GM12878 (cell line): ENCODE data around the gene TMEM184C. TPM values are rescaled to one million over a fixed set of nuclear protein-coding genes. Genes with fewer than 3 reads are reported as not detected.

Experiments used
- ATAC-seq: fragments of 200-7000 bp; cut with Tn5 transposase; 3 replicates; pipeline ENCODE4 v1.9.1; 2020; ENCODE audit warnings: mild to moderate bottlenecking, moderate library complexity
- BruUV-seq: library from RNA; stranded (reverse); fragments of 400-500 nt; replicated peaks from 2 replicates; lab custom pipeline; 2021; lab: Mats Ljungman, UMichigan
- CTCF ChIA-PET: fragments of 300-600 bp; sonication (Branson Sonifier 250); formaldehyde crosslinking; extraction: SDS; loops from one replicate; lab custom pipeline; 2021; ENCODE audit warnings: inconsistent platforms; lab: Yijun Ruan, JAX
- POLR2A ChIA-PET: fragments of 350-600 bp; formaldehyde crosslinking; extraction: SDS; loops from one replicate; lab custom pipeline; 2021; ENCODE audit warnings: inconsistent platforms; lab: Charles Lee
- RAD21 ChIA-PET: fragments of 300-600 bp; sonication (Branson Sonifier 250); formaldehyde crosslinking; loops from one replicate; lab custom pipeline; 2023; ENCODE audit warnings: antibody characterized with exemption; ENCODE audit not compliant: unreplicated experiment; lab: Charles Lee
- SMC1A ChIA-PET: fragments of 300-600 bp; sonication (Branson Sonifier 250); formaldehyde crosslinking; loops from one replicate; lab custom pipeline; 2023; ENCODE audit not compliant: unreplicated experiment, uncharacterized antibody; lab: Charles Lee
- DNase-seq: peaks from one replicate; pipeline ENCODE4 v3.0.0-alpha.2; 2011; ENCODE audit warnings: low read depth, low spot score
- FAIRE-seq: peaks from 3 replicates; lab custom pipeline; 2011; peaks lifted over from hg19 to GRCh38; lab: Jason Lieb, UNC
- H2AFZ ChIP-seq: 2 replicates; pipeline ENCODE4 v1.6.0; 2011; ENCODE audit warnings: low read depth, low read length, control low read depth; ENCODE audit not compliant: control insufficient read depth
- H3K27ac ChIP-seq: 2 replicates; pipeline ENCODE4 v1.5.1; 2011; ENCODE audit warnings: control low read depth; ENCODE audit not compliant: control insufficient read depth, insufficient read depth
- H3K27me3 ChIP-seq, 2 experiments: replicated peaks in 1 of 2; 2 replicates each; pipeline versions ENCODE4 v1.6.0 to v1.6.1; 2011; ENCODE audit warnings: low read length in 1 of 2; ENCODE audit not compliant: control insufficient read depth in 2 of 2, insufficient read depth in 2 of 2
- H3K36me3 ChIP-seq, 2 experiments: 2 replicates each; pipeline ENCODE4 v1.5.1; 2011; ENCODE audit warnings: low read length in 1 of 2; ENCODE audit not compliant: control insufficient read depth in 2 of 2, insufficient read depth in 2 of 2
- H3K4me1 ChIP-seq: 2 replicates; pipeline ENCODE4 v1.6.1; 2011; ENCODE audit warnings: mild to moderate bottlenecking, low read length, moderate library complexity, mixed read lengths; ENCODE audit not compliant: control insufficient read depth, insufficient read depth
- H3K4me2 ChIP-seq: 2 replicates; pipeline ENCODE4 v1.6.0; 2011; ENCODE audit warnings: control low read depth; ENCODE audit not compliant: control insufficient read depth, insufficient read depth
- H3K4me3 ChIP-seq: fragments of 200-600 bp; sonication (generic); 2 replicates; pipeline ENCODE4 v1.5.1; 2016
- H3K79me2 ChIP-seq: 2 replicates; pipeline ENCODE4 v1.6.0; 2011; ENCODE audit warnings: low read length; ENCODE audit not compliant: control insufficient read depth, insufficient read depth
- H3K9ac ChIP-seq: 2 replicates; pipeline ENCODE4 v1.8.0; 2011; ENCODE audit warnings: low read length, control low read depth, mixed read lengths; ENCODE audit not compliant: control insufficient read depth, insufficient read depth
- H3K9me3 ChIP-seq: replicated peaks from 3 replicates; pipeline ENCODE4 v1.5.1; 2011; ENCODE audit warnings: mild to moderate bottlenecking, low read length; ENCODE audit not compliant: control insufficient read depth, insufficient read depth
- H4K20me1 ChIP-seq: 2 replicates; pipeline ENCODE4 v1.6.0; 2011; ENCODE audit not compliant: control insufficient read depth, insufficient read depth
- CHD2 ChIP-seq: IDR thresholded peaks from 2 replicates; pipeline ENCODE4 v1.6.1; 2011; ENCODE audit warnings: low read depth, low read length, improper control_type of control experiment, borderline replicate concordance
- CHD4 ChIP-seq: fragments of 200-600 bp; sonication (generic); IDR thresholded peaks from 2 replicates; pipeline ENCODE4 v1.6.1; 2016; ENCODE audit warnings: mild to moderate bottlenecking
- DPF2 ChIP-seq: fragments of 450-650 bp; IDR thresholded peaks from 2 replicates; pipeline ENCODE4 v1.6.1; 2017; ENCODE audit warnings: mild to moderate bottlenecking
- EP300 ChIP-seq, 2 experiments: fragments of 150-350 bp in 1 of 2; IDR thresholded peaks; 2 replicates each; pipeline ENCODE4 v1.6.1; 2011 to 2012; ENCODE audit warnings: low read depth in 2 of 2, low read length in 2 of 2, borderline replicate concordance in 1 of 2, improper control_type of control experiment in 1 of 2, inconsistent platforms in 1 of 2; ENCODE audit not compliant: control insufficient read depth in 1 of 2
- EZH2 ChIP-seq: IDR thresholded peaks from 2 replicates; pipeline ENCODE4 v1.6.1; 2012; ENCODE audit warnings: low read depth, mild to moderate bottlenecking, control low read depth, inconsistent platforms, low read length, borderline replicate concordance; ENCODE audit not compliant: control insufficient read depth
- KAT2A ChIP-seq: conservative IDR thresholded peaks from 2 replicates; pipeline ENCODE4 v1.6.1; 2011; ENCODE audit warnings: low read depth, low read length; ENCODE audit not compliant: control insufficient read depth
- KDM1A ChIP-seq: fragments of 200-600 bp; sonication (generic); IDR thresholded peaks from 2 replicates; pipeline ENCODE4 v1.6.1; 2016; ENCODE audit warnings: borderline replicate concordance
- MTA2 ChIP-seq: fragments of 450-650 bp; IDR thresholded peaks from 2 replicates; pipeline ENCODE4 v1.6.1; 2016; ENCODE audit warnings: low read depth, mild to moderate bottlenecking, moderate library complexity
- MYB ChIP-seq: fragments of 150-350 bp; IDR thresholded peaks from 2 replicates; pipeline ENCODE4 v1.6.1; 2014; ENCODE audit warnings: mild to moderate bottlenecking, low read depth, low read length, borderline replicate concordance
- NFYB ChIP-seq: IDR thresholded peaks from 2 replicates; pipeline ENCODE4 v1.6.1; 2011; ENCODE audit warnings: low read depth, mild to moderate bottlenecking, low read length, improper control_type of control experiment, moderate library complexity; ENCODE audit not compliant: insufficient read depth
- NR2C1 ChIP-seq: fragments of 450-650 bp; IDR thresholded peaks from 2 replicates; pipeline ENCODE4 v1.6.1; 2017; ENCODE audit warnings: antibody characterized with exemption, mild to moderate bottlenecking, moderate library complexity
- PAX8 ChIP-seq: fragments of 450-650 bp; IDR thresholded peaks from 2 replicates; pipeline ENCODE4 v1.6.1; 2017; ENCODE audit warnings: mild to moderate bottlenecking, moderate library complexity
- POLR2AphosphoS5 ChIP-seq: IDR thresholded peaks from 2 replicates; pipeline ENCODE4 v1.6.1; 2011; ENCODE audit warnings: mild to moderate bottlenecking, low read length, inconsistent platforms
- SMAD5 ChIP-seq: IDR thresholded peaks from 2 replicates; pipeline ENCODE4 v1.6.1; 2016; ENCODE audit warnings: antibody characterized with exemption, low read depth
- TBL1XR1 ChIP-seq: IDR thresholded peaks from 2 replicates; pipeline ENCODE4 v1.6.1; 2012; ENCODE audit warnings: low read depth, low read length, improper control_type of control experiment
- TCF7 ChIP-seq: IDR thresholded peaks from 2 replicates; pipeline ENCODE4 v1.6.1; 2014; ENCODE audit warnings: antibody characterized with exemption, borderline replicate concordance
- ZNF24 ChIP-seq: fragments of 450-650 bp; IDR thresholded peaks from 2 replicates; pipeline ENCODE4 v1.6.1; 2017; ENCODE audit warnings: antibody characterized with exemption, mild to moderate bottlenecking
- in situ Hi-C: fragments of 300-500 bp; cut with MboI; formaldehyde crosslinking; loops from 9 replicates; pipeline ENCODE4 v1.14.3; 2018; ENCODE audit warnings: mixed read lengths
- intact Hi-C: fragments of 100-400 bp; cut with micrococcal nuclease; formaldehyde crosslinking; loops from one replicate; pipeline ENCODE4 v1.14.2; 2022; ENCODE audit not compliant: unreplicated experiment
- polyA plus RNA-seq, 11 experiments: library from polyadenylated mRNA; depleted of rRNA in 4 of 11; unstranded in 6 of 11; stranded (reverse) in 5 of 11; fragments of >200 nt; fragmentation: Nextera tagmentation in 4 of 11; fragmentation: Illumina TruSeq in 1 of 11; extraction: Ambion mirVana in 4 of 11; extraction: Trizol in 1 of 11; gene quantifications; 1 replicate in 1 of 11; 2 replicates in 10 of 11; pipeline versions ENCODE4 v1.2.1 to v1.2.3, GENCODE V29; 2011 to 2016; ENCODE audit warnings: inconsistent platforms in 2 of 11, missing spikeins in 2 of 11, low read depth in 1 of 11
- total RNA-seq, 4 experiments: library from RNA; depleted of rRNA in 3 of 4; stranded (reverse); fragments of >200 nt in 3 of 4; fragmentation: Illumina TruSeq in 1 of 4; extraction: Trizol in 1 of 4; gene quantifications; 2 replicates each; pipeline versions ENCODE4 v1.2.1 to v1.2.3, GENCODE V29; 2013 to 2021
- TF ChIP-seq, protein P1 (sequence below): fragments of 450-650 bp; IDR thresholded peaks from 2 replicates; pipeline ENCODE4 v1.6.1; 2016; ENCODE audit warnings: mild to moderate bottlenecking
- TF ChIP-seq, protein P2 (sequence below): fragments of 450-650 bp; formaldehyde crosslinking; IDR thresholded peaks from 2 replicates; pipeline ENCODE4 v1.4.0; 2020; ENCODE audit warnings: mild to moderate bottlenecking, moderate library complexity
- TF ChIP-seq, protein P3 (sequence below): IDR thresholded peaks from 2 replicates; pipeline ENCODE4 v1.6.1; 2012; ENCODE audit warnings: low read depth, low read length, improper control_type of control experiment

TMEM184C gene
- total and polyA plus RNA-seq, 10 of the 15 experiments (the other 5 are each of a cell fraction or from before 2014, with no cell fraction given): 3.4 to 22.6 (median 18.2) TPM

DNA sequence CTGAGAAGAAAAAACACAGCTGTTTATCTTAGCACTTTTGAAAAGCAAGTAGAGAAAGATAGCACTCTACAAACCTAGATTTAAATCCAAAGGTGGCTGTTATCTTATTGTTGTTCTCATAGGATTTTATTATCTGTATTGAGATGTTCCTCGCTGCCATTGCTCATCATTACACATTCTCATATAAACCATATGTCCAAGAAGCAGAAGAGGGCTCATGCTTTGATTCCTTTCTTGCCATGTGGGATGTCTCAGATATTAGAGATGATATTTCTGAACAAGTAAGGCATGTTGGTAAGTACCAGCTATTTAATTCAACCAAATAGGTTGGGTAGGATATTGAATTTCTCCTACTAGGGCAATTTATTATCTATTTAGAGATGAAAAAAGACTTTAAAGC is 16.4 kb downstream of the TMEM184C start (continued):
- TF ChIP-seq MYB (no peak), NFYB (no peak)

DNA sequence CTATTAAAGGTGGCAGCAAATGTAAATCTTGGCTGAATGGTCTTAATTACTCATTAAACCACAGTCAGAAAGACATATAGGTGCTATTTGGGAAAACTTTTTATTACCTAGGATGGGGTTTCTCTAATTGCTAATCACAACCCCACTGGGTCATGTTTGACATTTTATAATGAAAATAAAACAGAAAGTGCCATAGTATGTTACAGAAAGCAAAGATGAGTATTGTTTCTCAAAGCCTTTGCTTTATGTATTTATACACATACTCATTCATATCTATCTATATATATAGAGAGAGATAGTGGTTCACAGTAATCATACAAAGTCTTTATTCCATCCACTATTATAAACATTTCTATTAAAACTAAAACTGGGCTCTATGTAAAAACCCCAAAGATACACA is 18.2 kb downstream of the TMEM184C start:
- Histone ChIP-seq H3K36me3 (peaks cover 0 to 12% of the 10 kb centered on the region in 2 experiments; a peak in 3 of 4 replicates), H2AFZ (no peak overlapping the region), H3K9me3 (no peaks in the 10 kb centered on the region), H3K27me3 (no peaks in the 10 kb centered on the region), H3K27ac (no peak overlapping the region), H3K4me3 (no peak overlapping the region), H3K79me2 (no peaks in the 10 kb centered on the region), H3K9ac (no peak overlapping the region), H4K20me1 (no peaks in the 10 kb centered on the region), H3K4me2 (no peak overlapping the region), H3K4me1 (peaks cover 5% of the 10 kb centered on the region; the same call in 1 of the 2 replicates)
- no peak for FAIRE-seq
- intact Hi-C loops (no loop called here), in situ Hi-C loops (no loop called here)
- SMC1A ChIA-PET: interaction anchor here (1.2 kb wide), 1 partner anchor 13 kb away, joined by 3 read pairs; no protein-coding TSS in a partner anchor
- CTCF ChIA-PET: no interaction called here
- no TSS peak for BruUV-seq
- RAD21 ChIA-PET: no interaction called here
- POLR2A ChIA-PET: no interaction called here
- TF ChIP-seq, protein P1, sequence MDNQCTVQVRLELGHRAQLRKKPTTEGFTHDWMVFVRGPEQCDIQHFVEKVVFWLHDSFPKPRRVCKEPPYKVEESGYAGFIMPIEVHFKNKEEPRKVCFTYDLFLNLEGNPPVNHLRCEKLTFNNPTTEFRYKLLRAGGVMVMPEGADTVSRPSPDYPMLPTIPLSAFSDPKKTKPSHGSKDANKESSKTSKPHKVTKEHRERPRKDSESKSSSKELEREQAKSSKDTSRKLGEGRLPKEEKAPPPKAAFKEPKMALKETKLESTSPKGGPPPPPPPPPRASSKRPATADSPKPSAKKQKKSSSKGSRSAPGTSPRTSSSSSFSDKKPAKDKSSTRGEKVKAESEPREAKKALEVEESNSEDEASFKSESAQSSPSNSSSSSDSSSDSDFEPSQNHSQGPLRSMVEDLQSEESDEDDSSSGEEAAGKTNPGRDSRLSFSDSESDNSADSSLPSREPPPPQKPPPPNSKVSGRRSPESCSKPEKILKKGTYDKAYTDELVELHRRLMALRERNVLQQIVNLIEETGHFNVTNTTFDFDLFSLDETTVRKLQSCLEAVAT: no peak
- TF ChIP-seq NR2C1 (no peak), CHD4 (no peak), EZH2 (no peak), POLR2AphosphoS5 (no peak), KDM1A (no peak), TCF7 (no peak), SMAD5 (no peak), EP300 (IDR thresholded peaks at IDR 0.05; ENCODE audit: borderline replicate concordance in 1 of 2, control insufficient read depth in 1 of 2, low read depth in 2 of 2, low read length in 2 of 2) (no peak), DPF2 (no peak), MTA2 (no peak), ZNF24 (no peak), KAT2A (no peak), PAX8 (no peak), CHD2 (no peak), TBL1XR1 (no peak)
- TF ChIP-seq, protein P2, sequence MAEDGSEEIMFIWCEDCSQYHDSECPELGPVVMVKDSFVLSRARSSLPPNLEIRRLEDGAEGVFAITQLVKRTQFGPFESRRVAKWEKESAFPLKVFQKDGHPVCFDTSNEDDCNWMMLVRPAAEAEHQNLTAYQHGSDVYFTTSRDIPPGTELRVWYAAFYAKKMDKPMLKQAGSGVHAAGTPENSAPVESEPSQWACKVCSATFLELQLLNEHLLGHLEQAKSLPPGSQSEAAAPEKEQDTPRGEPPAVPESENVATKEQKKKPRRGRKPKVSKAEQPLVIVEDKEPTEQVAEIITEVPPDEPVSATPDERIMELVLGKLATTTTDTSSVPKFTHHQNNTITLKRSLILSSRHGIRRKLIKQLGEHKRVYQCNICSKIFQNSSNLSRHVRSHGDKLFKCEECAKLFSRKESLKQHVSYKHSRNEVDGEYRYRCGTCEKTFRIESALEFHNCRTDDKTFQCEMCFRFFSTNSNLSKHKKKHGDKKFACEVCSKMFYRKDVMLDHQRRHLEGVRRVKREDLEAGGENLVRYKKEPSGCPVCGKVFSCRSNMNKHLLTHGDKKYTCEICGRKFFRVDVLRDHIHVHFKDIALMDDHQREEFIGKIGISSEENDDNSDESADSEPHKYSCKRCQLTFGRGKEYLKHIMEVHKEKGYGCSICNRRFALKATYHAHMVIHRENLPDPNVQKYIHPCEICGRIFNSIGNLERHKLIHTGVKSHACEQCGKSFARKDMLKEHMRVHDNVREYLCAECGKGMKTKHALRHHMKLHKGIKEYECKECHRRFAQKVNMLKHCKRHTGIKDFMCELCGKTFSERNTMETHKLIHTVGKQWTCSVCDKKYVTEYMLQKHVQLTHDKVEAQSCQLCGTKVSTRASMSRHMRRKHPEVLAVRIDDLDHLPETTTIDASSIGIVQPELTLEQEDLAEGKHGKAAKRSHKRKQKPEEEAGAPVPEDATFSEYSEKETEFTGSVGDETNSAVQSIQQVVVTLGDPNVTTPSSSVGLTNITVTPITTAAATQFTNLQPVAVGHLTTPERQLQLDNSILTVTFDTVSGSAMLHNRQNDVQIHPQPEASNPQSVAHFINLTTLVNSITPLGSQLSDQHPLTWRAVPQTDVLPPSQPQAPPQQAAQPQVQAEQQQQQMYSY: no peak
- TF ChIP-seq, protein P3, sequence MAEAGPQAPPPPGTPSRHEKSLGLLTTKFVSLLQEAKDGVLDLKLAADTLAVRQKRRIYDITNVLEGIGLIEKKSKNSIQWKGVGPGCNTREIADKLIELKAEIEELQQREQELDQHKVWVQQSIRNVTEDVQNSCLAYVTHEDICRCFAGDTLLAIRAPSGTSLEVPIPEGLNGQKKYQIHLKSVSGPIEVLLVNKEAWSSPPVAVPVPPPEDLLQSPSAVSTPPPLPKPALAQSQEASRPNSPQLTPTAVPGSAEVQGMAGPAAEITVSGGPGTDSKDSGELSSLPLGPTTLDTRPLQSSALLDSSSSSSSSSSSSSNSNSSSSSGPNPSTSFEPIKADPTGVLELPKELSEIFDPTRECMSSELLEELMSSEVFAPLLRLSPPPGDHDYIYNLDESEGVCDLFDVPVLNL: no peak
- no peak for DNase-seq
- ATAC-seq: no peak
